ENCODE data around the gene AGFG2. TPM values are rescaled to one million over a fixed set of nuclear protein-coding genes. Genes with fewer than 3 reads are reported as not detected.
A peak's percentile ranks its signal among the peaks of the same experiment; 100 is the strongest.

The AGFG2 gene
- total and polyA plus RNA-seq, 2 of the 13 experiments (the other 11 are each of a cell fraction or from before 2014, with no cell fraction given), result 125 to 132 TPM

DNA sequence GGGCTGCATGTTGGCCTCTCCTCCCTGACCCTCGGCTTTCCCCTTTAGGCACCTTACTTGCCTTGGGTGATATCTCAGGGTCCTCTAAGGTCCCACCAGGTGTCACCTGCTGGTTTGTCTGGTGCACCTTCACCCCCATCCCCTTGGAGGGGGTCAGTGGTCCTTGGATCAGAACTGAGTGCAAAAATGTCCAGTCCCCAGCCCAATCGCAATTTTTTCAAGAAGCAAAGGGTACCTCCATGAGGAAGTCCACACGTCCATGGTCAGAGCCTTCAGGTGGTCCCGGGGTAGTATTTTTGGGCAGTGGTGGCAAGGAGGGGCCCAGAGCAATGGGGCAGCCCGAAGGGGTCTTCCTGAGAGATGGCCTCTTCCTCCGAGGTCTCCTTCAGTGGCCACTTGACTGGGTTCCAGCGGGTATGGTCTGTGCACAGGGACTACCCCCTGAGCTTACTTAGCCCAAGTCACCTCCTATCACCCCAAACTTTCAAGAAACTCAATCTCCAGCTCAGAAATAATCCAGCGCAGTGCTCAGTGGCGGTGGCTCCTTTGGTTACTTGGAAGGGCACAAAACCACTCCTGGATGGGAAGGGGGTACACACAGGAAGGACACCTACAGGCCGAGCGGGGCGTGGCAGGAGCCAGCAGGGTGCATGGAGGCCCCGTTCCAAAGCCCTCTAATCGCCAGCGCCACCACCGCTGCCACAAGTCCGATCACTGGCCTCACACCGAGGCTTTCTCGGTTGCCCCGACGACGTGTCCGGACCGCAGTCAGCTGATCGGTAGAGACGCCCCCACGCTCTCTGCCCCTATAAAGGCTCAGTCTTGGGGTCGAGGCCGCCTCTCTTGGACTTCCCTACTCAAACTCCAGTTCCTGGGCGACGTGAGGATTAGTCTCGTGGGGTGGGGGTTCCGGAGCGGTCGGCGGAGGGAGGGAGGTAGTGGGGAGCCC, 30.2 kb downstream of the AGFG2 start (continued):
- TF ChIP-seq SP4 (CRISPR knock-in tag; IDR thresholded peaks at IDR 0.05) (peak; percentile 63), KLF15 (CRISPR knock-in tag; IDR thresholded peaks at IDR 0.05; ENCODE audit: borderline replicate concordance) (no peak), ZNF737 (CRISPR knock-in tag; IDR thresholded peaks at IDR 0.05; ENCODE audit: borderline replicate concordance) (0 out of 2 replicates have a peak, but pooled peaks have one; percentile 21), ZNF432 (CRISPR knock-in tag; IDR thresholded peaks at IDR 0.05; ENCODE audit: borderline replicate concordance) (no peak), ZNF749 (CRISPR knock-in tag; IDR thresholded peaks at IDR 0.05; ENCODE audit: borderline replicate concordance) (no peak), ZNF674 (CRISPR knock-in tag; IDR thresholded peaks at IDR 0.05; ENCODE audit: low read depth) (no peak), HMG20A (CRISPR knock-in tag; IDR thresholded peaks at IDR 0.05; ENCODE audit: borderline replicate concordance) (no peak; the same call in 1 of the 2 replicates), NCOR1 (IDR thresholded peaks at IDR 0.05; ENCODE audit: borderline replicate concordance, low read length) (no peak), ZNF430 (CRISPR knock-in tag; IDR thresholded peaks at IDR 0.05) (no peak; the same call in none of the 2 replicates), ETV5 (CRISPR knock-in tag; IDR thresholded peaks at IDR 0.05; ENCODE audit: borderline replicate concordance) (peak; percentile 61; the same call in 1 of the 2 replicates)
- TF ChIP-seq, protein P1, sequence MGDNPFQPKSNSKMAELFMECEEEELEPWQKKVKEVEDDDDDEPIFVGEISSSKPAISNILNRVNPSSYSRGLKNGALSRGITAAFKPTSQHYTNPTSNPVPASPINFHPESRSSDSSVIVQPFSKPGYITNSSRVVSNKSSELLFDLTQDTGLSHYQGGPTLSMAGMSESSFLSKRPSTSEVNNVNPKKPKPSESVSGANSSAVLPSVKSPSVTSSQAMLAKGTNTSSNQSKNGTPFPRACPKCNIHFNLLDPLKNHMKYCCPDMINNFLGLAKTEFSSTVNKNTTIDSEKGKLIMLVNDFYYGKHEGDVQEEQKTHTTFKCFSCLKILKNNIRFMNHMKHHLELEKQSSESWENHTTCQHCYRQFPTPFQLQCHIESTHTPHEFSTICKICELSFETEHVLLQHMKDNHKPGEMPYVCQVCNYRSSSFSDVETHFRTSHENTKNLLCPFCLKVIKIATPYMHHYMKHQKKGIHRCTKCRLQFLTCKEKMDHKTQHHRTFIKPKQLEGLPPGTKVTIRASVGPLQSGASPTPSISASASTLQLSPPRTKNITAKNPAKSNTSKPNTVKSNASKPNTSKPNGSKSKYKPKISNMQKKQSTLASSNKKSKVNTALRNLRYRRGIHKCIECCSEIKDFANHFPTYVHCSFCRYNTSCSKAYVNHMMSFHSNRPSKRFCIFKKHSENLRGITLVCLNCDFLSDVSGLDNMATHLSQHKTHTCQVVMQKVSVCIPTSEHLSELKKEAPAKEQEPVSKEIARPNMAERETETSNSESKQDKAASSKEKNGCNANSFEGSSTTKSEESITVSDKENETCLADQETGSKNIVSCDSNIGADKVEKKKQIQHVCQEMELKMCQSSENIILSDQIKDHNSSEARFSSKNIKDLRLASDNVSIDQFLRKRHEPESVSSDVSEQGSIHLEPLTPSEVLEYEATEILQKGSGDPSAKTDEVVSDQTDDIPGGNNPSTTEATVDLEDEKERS (CRISPR knock-in tag; IDR thresholded peaks at IDR 0.05), result peak; percentile 17; the same call in 1 of the 2 replicates
- TF ChIP-seq, protein P2, sequence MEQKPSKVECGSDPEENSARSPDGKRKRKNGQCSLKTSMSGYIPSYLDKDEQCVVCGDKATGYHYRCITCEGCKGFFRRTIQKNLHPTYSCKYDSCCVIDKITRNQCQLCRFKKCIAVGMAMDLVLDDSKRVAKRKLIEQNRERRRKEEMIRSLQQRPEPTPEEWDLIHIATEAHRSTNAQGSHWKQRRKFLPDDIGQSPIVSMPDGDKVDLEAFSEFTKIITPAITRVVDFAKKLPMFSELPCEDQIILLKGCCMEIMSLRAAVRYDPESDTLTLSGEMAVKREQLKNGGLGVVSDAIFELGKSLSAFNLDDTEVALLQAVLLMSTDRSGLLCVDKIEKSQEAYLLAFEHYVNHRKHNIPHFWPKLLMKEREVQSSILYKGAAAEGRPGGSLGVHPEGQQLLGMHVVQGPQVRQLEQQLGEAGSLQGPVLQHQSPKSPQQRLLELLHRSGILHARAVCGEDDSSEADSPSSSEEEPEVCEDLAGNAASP (CRISPR knock-in tag; IDR thresholded peaks at IDR 0.05; ENCODE audit: borderline replicate concordance), result peak; percentile 31; the same call in 1 of the 2 replicates
- TF ChIP-seq, protein P3, sequence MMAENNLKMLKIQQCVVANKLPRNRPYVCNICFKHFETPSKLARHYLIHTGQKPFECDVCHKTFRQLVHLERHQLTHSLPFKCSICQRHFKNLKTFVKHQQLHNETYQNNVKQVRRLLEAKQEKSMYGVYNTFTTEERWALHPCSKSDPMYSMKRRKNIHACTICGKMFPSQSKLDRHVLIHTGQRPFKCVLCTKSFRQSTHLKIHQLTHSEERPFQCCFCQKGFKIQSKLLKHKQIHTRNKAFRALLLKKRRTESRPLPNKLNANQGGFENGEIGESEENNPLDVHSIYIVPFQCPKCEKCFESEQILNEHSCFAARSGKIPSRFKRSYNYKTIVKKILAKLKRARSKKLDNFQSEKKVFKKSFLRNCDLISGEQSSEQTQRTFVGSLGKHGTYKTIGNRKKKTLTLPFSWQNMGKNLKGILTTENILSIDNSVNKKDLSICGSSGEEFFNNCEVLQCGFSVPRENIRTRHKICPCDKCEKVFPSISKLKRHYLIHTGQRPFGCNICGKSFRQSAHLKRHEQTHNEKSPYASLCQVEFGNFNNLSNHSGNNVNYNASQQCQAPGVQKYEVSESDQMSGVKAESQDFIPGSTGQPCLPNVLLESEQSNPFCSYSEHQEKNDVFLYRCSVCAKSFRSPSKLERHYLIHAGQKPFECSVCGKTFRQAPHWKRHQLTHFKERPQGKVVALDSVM (CRISPR knock-in tag; IDR thresholded peaks at IDR 0.05), result peak; percentile 52; the same call in 1 of the 2 replicates
- TF ChIP-seq, protein P4, sequence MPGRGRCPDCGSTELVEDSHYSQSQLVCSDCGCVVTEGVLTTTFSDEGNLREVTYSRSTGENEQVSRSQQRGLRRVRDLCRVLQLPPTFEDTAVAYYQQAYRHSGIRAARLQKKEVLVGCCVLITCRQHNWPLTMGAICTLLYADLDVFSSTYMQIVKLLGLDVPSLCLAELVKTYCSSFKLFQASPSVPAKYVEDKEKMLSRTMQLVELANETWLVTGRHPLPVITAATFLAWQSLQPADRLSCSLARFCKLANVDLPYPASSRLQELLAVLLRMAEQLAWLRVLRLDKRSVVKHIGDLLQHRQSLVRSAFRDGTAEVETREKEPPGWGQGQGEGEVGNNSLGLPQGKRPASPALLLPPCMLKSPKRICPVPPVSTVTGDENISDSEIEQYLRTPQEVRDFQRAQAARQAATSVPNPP (CRISPR knock-in tag; IDR thresholded peaks at IDR 0.05), result 0 out of 2 replicates have a peak, but pooled peaks have one; percentile 45
- TF ChIP-seq, protein P5, sequence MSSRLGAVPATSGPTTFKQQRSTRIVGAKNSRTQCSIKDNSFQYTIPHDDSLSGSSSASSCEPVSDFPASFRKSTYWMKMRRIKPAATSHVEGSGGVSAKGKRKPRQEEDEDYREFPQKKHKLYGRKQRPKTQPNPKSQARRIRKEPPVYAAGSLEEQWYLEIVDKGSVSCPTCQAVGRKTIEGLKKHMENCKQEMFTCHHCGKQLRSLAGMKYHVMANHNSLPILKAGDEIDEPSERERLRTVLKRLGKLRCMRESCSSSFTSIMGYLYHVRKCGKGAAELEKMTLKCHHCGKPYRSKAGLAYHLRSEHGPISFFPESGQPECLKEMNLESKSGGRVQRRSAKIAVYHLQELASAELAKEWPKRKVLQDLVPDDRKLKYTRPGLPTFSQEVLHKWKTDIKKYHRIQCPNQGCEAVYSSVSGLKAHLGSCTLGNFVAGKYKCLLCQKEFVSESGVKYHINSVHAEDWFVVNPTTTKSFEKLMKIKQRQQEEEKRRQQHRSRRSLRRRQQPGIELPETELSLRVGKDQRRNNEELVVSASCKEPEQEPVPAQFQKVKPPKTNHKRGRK (CRISPR knock-in tag; IDR thresholded peaks at IDR 0.05), result peak; percentile 72; the same call in 1 of the 2 replicates
- TF ChIP-seq, protein P6, sequence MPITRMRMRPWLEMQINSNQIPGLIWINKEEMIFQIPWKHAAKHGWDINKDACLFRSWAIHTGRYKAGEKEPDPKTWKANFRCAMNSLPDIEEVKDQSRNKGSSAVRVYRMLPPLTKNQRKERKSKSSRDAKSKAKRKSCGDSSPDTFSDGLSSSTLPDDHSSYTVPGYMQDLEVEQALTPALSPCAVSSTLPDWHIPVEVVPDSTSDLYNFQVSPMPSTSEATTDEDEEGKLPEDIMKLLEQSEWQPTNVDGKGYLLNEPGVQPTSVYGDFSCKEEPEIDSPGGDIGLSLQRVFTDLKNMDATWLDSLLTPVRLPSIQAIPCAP (CRISPR knock-in tag; IDR thresholded peaks at IDR 0.05; ENCODE audit: low read depth), result 0 out of 2 replicates have a peak, but pooled peaks have one; percentile 40
